Testis (tissue), 2 donors: ENCODE data around the gene MTUS2.

Experiments used
- CTCF ChIP-seq, 3 experiments: fragments of 450-650 bp in 2 of 3; fragments of 200-600 bp in 1 of 3; sonication (generic) in 1 of 3; IDR thresholded peaks; one replicate each; pipeline ENCODE4 v1.5.1; 2016 to 2019; ENCODE audit warnings: antibody characterized with exemption in 3 of 3, mild to moderate bottlenecking in 2 of 3, moderate library complexity in 1 of 3
- POLR2A ChIP-seq: fragments of 450-650 bp; IDR thresholded peaks from one replicate; pipeline ENCODE4 v1.6.1; 2017; ENCODE audit warnings: antibody characterized with exemption, mild to moderate bottlenecking, moderate library complexity

GRCh38 chr13:28942906-28943305, 122.8 kb downstream of the MTUS2 start:
- TF ChIP-seq POLR2A (no peak), CTCF (IDR thresholded peaks at IDR 0.05) (no peak)
